Panc1 (cell line): ENCODE results near the gene ADAMTS9. TPM values are rescaled to one million over a fixed set of nuclear protein-coding genes. Genes with fewer than 3 reads are reported as not detected.

Source experiments
- ATAC-seq: fragments of 200-7000 bp; cut with Tn5 transposase; 2 replicates; pipeline ENCODE4 v1.9.1; 2020; ENCODE audit warnings: mild to moderate bottlenecking, moderate library complexity
- BruUV-seq: library from RNA; stranded (reverse); fragments of 400-500 nt; replicated peaks from 2 replicates; lab custom pipeline; 2021; lab: Mats Ljungman, UMichigan
- CTCF ChIA-PET: fragments of 300-600 bp; sonication (Branson Sonifier 250); formaldehyde crosslinking; loops from one replicate; lab custom pipeline; 2022; ENCODE audit warnings: antibody characterized with exemption; lab: Charles Lee
- POLR2A ChIA-PET: fragments of 300-600 bp; sonication (Branson Sonifier 250); formaldehyde crosslinking; loops from one replicate; lab custom pipeline; 2022; ENCODE audit warnings: antibody characterized with exemption; lab: Charles Lee
- DNase-seq: peaks from one replicate; pipeline ENCODE4 v3.0.0-alpha.2; 2010; ENCODE audit warnings: low read depth, low spot score
- H3K27ac ChIP-seq: 2 replicates; pipeline ENCODE4 v1.5.1; 2011; ENCODE audit warnings: mild to moderate bottlenecking, low read length, inconsistent platforms
- H3K27me3 ChIP-seq: fragments of 200-500 bp; sonication (Bioruptor generic); 2 replicates; pipeline ENCODE4 v1.6.0; 2014; ENCODE audit warnings: low read length, inconsistent platforms; ENCODE audit not compliant: control insufficient read depth, insufficient read depth
- H3K36me3 ChIP-seq: fragments of 200-500 bp; sonication (Bioruptor generic); 2 replicates; pipeline ENCODE4 v1.5.1; 2014; ENCODE audit warnings: inconsistent platforms, mild to moderate bottlenecking, low read length, moderate library complexity; ENCODE audit not compliant: control insufficient read depth, insufficient read depth
- H3K4me1 ChIP-seq: 2 replicates; pipeline ENCODE4 v1.5.1; 2011; ENCODE audit warnings: inconsistent platforms, mild to moderate bottlenecking, low read length, moderate library complexity; ENCODE audit not compliant: control insufficient read depth, insufficient read depth
- H3K4me3 ChIP-seq, 2 experiments: 2 replicates each; pipeline ENCODE4 v1.5.1; 2011 to 2012; ENCODE audit warnings: low read depth in 2 of 2, low read length in 2 of 2, mild to moderate bottlenecking in 2 of 2, inconsistent platforms in 1 of 2, moderate library complexity in 1 of 2
- H3K9me3 ChIP-seq: fragments of 200-500 bp; sonication (Bioruptor generic); 2 replicates; pipeline ENCODE4 v1.5.1; 2014; ENCODE audit warnings: low read depth, mild to moderate bottlenecking, inconsistent platforms, low read length, moderate library complexity; ENCODE audit not compliant: control insufficient read depth, insufficient read depth
- POLR2AphosphoS5 ChIP-seq: IDR thresholded peaks from 2 replicates; pipeline ENCODE4 v1.6.1; 2012; ENCODE audit warnings: mild to moderate bottlenecking, low read depth, low read length, moderate library complexity
- SIN3A ChIP-seq: IDR thresholded peaks from 2 replicates; pipeline ENCODE4 v1.6.1; 2012; ENCODE audit warnings: low read depth, mild to moderate bottlenecking, low read length, moderate library complexity, borderline replicate concordance; ENCODE audit not compliant: insufficient read depth
- TCF7L2 ChIP-seq: IDR thresholded peaks from 2 replicates; pipeline ENCODE4 v1.6.1; 2011; ENCODE audit warnings: mild to moderate bottlenecking, low read depth, low read length, inconsistent platforms
- in situ Hi-C: cut with HindIII; loops from 2 replicates; pipeline ENCODE4 v1.10.0; 2016; ENCODE audit warnings: low sequenced_read_pairs, low pct_unique_long_range_greater_than_20kb
- intact Hi-C: fragments of 100-400 bp; cut with micrococcal nuclease; formaldehyde crosslinking; loops from one replicate; pipeline ENCODE4 v1.10.0; 2022; ENCODE audit not compliant: unreplicated experiment
- total RNA-seq: library from RNA; stranded (reverse); gene quantifications from one replicate; pipeline ENCODE4 v1.2.1, GENCODE V29; 2021; ENCODE audit not compliant: unreplicated experiment
- TF ChIP-seq, protein P1 (sequence below): fragments of 450-650 bp; IDR thresholded peaks from 2 replicates; pipeline ENCODE4 v1.5.1; 2017; ENCODE audit warnings: mild to moderate bottlenecking
- TF ChIP-seq, protein P2 (sequence below), 2 experiments: IDR thresholded peaks; 2 replicates each; pipeline ENCODE4 v1.6.1; 2011 to 2012; ENCODE audit warnings: low read depth in 2 of 2, control low read depth in 1 of 2, low read length in 1 of 2, mild to moderate bottlenecking in 1 of 2, moderate library complexity in 1 of 2; ENCODE audit not compliant: insufficient read depth in 1 of 2

The ADAMTS9 gene
- total RNA-seq, 1 experiment from 2014 or later = 0.05 TPM

DNA sequence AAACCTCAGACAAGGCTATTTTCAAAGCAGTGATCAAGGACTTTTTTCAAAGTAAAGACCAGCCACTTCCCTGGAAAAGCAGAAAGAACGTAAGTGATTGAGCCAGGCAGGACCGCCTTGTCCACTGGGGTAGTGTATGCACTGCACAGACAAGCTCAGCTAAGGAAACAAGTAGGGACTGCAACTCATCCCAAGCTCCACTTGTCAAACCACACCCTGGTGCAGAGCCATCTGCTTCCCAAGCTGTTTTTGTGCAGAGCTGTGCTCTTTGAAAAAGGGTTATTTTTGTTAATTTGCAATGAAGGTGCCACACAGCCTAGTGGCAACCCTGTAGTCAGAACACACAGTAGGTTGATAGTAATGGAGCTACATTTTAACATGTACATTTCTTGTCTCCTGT lies 193.3 kb downstream of the ADAMTS9 start:
- no peak overlapping the region for H3K27ac ChIP-seq
- BruUV-seq = no TSS peak
- H3K9me3 ChIP-seq = no peaks in the 10 kb centered on the region
- CTCF ChIA-PET = no interaction called here
- no peak overlapping the region for H3K4me3 ChIP-seq
- ATAC-seq (no peak), DNase-seq (no peak)
- in situ Hi-C loops (no loop called here), intact Hi-C loops (no loop called here)
- peaks cover 2% of the 10 kb centered on the region for H3K27me3 ChIP-seq
- POLR2A ChIA-PET = no interaction called here
- TF ChIP-seq POLR2AphosphoS5 = no peak
- TF ChIP-seq, protein P1, sequence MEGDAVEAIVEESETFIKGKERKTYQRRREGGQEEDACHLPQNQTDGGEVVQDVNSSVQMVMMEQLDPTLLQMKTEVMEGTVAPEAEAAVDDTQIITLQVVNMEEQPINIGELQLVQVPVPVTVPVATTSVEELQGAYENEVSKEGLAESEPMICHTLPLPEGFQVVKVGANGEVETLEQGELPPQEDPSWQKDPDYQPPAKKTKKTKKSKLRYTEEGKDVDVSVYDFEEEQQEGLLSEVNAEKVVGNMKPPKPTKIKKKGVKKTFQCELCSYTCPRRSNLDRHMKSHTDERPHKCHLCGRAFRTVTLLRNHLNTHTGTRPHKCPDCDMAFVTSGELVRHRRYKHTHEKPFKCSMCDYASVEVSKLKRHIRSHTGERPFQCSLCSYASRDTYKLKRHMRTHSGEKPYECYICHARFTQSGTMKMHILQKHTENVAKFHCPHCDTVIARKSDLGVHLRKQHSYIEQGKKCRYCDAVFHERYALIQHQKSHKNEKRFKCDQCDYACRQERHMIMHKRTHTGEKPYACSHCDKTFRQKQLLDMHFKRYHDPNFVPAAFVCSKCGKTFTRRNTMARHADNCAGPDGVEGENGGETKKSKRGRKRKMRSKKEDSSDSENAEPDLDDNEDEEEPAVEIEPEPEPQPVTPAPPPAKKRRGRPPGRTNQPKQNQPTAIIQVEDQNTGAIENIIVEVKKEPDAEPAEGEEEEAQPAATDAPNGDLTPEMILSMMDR = no peak
- TF ChIP-seq SIN3A = no peak
- no peak for TF ChIP-seq TCF7L2
- TF ChIP-seq, protein P2, sequence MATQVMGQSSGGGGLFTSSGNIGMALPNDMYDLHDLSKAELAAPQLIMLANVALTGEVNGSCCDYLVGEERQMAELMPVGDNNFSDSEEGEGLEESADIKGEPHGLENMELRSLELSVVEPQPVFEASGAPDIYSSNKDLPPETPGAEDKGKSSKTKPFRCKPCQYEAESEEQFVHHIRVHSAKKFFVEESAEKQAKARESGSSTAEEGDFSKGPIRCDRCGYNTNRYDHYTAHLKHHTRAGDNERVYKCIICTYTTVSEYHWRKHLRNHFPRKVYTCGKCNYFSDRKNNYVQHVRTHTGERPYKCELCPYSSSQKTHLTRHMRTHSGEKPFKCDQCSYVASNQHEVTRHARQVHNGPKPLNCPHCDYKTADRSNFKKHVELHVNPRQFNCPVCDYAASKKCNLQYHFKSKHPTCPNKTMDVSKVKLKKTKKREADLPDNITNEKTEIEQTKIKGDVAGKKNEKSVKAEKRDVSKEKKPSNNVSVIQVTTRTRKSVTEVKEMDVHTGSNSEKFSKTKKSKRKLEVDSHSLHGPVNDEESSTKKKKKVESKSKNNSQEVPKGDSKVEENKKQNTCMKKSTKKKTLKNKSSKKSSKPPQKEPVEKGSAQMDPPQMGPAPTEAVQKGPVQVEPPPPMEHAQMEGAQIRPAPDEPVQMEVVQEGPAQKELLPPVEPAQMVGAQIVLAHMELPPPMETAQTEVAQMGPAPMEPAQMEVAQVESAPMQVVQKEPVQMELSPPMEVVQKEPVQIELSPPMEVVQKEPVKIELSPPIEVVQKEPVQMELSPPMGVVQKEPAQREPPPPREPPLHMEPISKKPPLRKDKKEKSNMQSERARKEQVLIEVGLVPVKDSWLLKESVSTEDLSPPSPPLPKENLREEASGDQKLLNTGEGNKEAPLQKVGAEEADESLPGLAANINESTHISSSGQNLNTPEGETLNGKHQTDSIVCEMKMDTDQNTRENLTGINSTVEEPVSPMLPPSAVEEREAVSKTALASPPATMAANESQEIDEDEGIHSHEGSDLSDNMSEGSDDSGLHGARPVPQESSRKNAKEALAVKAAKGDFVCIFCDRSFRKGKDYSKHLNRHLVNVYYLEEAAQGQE (IDR thresholded peaks at IDR 0.05; ENCODE audit: insufficient read depth in 1 of 2, low read depth in 2 of 2, low read length in 1 of 2) = no peak
- no peaks in the 10 kb centered on the region for H3K36me3 ChIP-seq
- H3K4me1 ChIP-seq = no peaks in the 10 kb centered on the region

DNA sequence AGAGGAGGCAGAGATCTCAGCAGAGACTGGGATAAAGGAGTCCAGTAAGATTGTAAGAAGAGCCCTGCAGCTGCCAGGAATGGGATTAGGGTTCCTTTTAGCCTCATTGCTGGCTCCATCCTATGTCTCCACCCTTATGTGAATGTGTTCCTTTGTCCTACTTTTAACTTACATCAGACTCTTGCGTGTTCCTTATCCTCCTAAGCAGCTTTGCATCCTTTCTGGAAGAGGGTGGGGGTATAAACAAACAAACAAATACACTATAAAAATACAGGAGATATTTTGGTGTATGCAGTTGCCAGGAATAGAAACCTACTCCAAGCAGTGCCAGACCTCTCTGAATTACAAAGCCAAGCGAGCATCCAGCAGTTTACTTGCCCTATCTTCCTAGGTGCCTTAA lies 194.7 kb downstream of the ADAMTS9 start:
- Histone ChIP-seq H3K4me1 (no peaks in the 10 kb centered on the region), H3K36me3 (no peaks in the 10 kb centered on the region), H3K4me3 (no peak overlapping the region), H3K9me3 (no peaks in the 10 kb centered on the region), H3K27me3 (peaks cover 2% of the 10 kb centered on the region), H3K27ac (no peak overlapping the region)
- no TSS peak for BruUV-seq
- ATAC-seq (no peak), DNase-seq (no peak)
- CTCF ChIA-PET = no interaction called here
- intact Hi-C loops (no loop called here), in situ Hi-C loops (no loop called here)
- TF ChIP-seq POLR2AphosphoS5 (no peak), TCF7L2 (no peak), SIN3A (no peak)
- TF ChIP-seq, protein P2 (IDR thresholded peaks at IDR 0.05; ENCODE audit: insufficient read depth in 1 of 2, low read depth in 2 of 2, low read length in 1 of 2) = no peak
- TF ChIP-seq, protein P1 = no peak
- POLR2A ChIA-PET = no interaction called here
